K562 (cell line): ENCODE measurements around the gene CERS6. TPM values are rescaled to one million over a fixed set of nuclear protein-coding genes. Genes with fewer than 3 reads are reported as not detected.

Experiments
- ATAC-seq: fragments of 200-7000 bp; cut with Tn5 transposase; 3 replicates; pipeline ENCODE4 v1.9.1; 2020; ENCODE audit warnings: moderate library complexity
- BruUV-seq: library from RNA; stranded (reverse); fragments of 400-500 nt; replicated peaks from 2 replicates; lab custom pipeline; 2021; lab: Mats Ljungman, UMichigan
- CTCF ChIA-PET: fragments of 300-600 bp; formaldehyde crosslinking; extraction: SDS; loops from one replicate; lab custom pipeline; 2021; ENCODE audit warnings: low intra/inter-chr PET ratio; lab: Yijun Ruan, JAX
- POLR2A ChIA-PET: fragments of 300-600, 350-650 bp; sonication (Branson Sonifier 250); formaldehyde crosslinking; extraction: SDS; loops from one replicate; lab custom pipeline; 2021; ENCODE audit warnings: antibody characterized with exemption, inconsistent platforms; lab: Yijun Ruan, JAX
- DNase-seq, 4 experiments: peaks; one replicate each; pipeline versions ENCODE4 v3.0.0 to v3.0.0-alpha.2; 2011 to 2018; ENCODE audit warnings: low spot score in 3 of 4, mixed read lengths in 3 of 4; ENCODE audit errors: extremely low read depth in 1 of 4
- FAIRE-seq: peaks from 2 replicates; lab custom pipeline; 2011; peaks lifted over from hg19 to GRCh38; lab: Jason Lieb, UNC
- H2AFZ ChIP-seq: 2 replicates; pipeline ENCODE4 v1.6.0; 2011; ENCODE audit warnings: low read depth, low read length, control low read depth, inconsistent platforms
- H3K27ac ChIP-seq: fragments of 200-600 bp; 3 replicates; pipeline ENCODE4 v1.8.0; 2011; ENCODE audit warnings: low read depth, mild to moderate bottlenecking, control low read depth, inconsistent platforms, low read length, moderate library complexity, mixed read lengths; ENCODE audit errors: extremely low read depth
- H3K27me3 ChIP-seq, 2 experiments: fragments of 300-600 bp in 1 of 2; 2 replicates in 1 of 2; 3 replicates in 1 of 2; pipeline versions ENCODE4 v1.6.0 to v1.8.0; 2011; ENCODE audit warnings: inconsistent platforms in 2 of 2, low read length in 2 of 2, mild to moderate bottlenecking in 1 of 2, mixed read lengths in 1 of 2, moderate library complexity in 1 of 2; ENCODE audit not compliant: control insufficient read depth in 2 of 2, insufficient read depth in 2 of 2
- H3K36me3 ChIP-seq: fragments of 300-600 bp; 3 replicates; pipeline ENCODE4 v1.8.0; 2011; ENCODE audit warnings: mild to moderate bottlenecking, low read length, inconsistent platforms; ENCODE audit not compliant: control insufficient read depth, insufficient read depth
- H3K4me1 ChIP-seq, 2 experiments: fragments of 200-600 bp in 1 of 2; replicated peaks in 1 of 2; 2 replicates in 1 of 2; 3 replicates in 1 of 2; pipeline versions ENCODE4 v1.5.1 to v1.8.0; 2011; ENCODE audit warnings: inconsistent platforms in 2 of 2, low read length in 2 of 2, mild to moderate bottlenecking in 1 of 2, mixed read lengths in 1 of 2, moderate library complexity in 1 of 2; ENCODE audit not compliant: control insufficient read depth in 2 of 2, insufficient read depth in 2 of 2
- H3K4me2 ChIP-seq: 2 replicates; pipeline ENCODE4 v1.6.1; 2011; ENCODE audit warnings: low read length, control low read depth, inconsistent platforms, mixed read lengths; ENCODE audit not compliant: insufficient read depth
- H3K4me3 ChIP-seq: fragments of 200-600 bp; sonication (generic), shearing (Covaris generic); 2 replicates; pipeline ENCODE4 v1.5.1; 2016; ENCODE audit warnings: control low read depth, inconsistent platforms
- H3K79me2 ChIP-seq: fragments of 200-600 bp; 3 replicates; pipeline ENCODE4 v1.8.0; 2011; ENCODE audit warnings: low read length, inconsistent platforms; ENCODE audit not compliant: control insufficient read depth, insufficient read depth
- H3K9ac ChIP-seq, 2 experiments: 2 replicates each; pipeline versions ENCODE4 v1.6.0 to v1.6.1; 2011; ENCODE audit warnings: low read depth in 2 of 2, low read length in 2 of 2, control low read depth in 1 of 2, inconsistent platforms in 1 of 2, mild to moderate bottlenecking in 1 of 2, mixed read lengths in 1 of 2; ENCODE audit not compliant: insufficient read depth in 1 of 2
- H3K9me1 ChIP-seq: one replicate; pipeline ENCODE4 v1.6.0; 2011; ENCODE audit warnings: inconsistent platforms, mild to moderate bottlenecking, low read length, moderate library complexity; ENCODE audit not compliant: control insufficient read depth, insufficient read depth
- H3K9me3 ChIP-seq: replicated peaks from 2 replicates; pipeline ENCODE4 v1.5.1; 2011; ENCODE audit warnings: low read depth, low read length, inconsistent platforms; ENCODE audit not compliant: control insufficient read depth, insufficient read depth
- H4K20me1 ChIP-seq: replicated peaks from 2 replicates; pipeline ENCODE4 v1.6.1; 2011; ENCODE audit warnings: low read length, inconsistent platforms, mixed read lengths; ENCODE audit not compliant: control insufficient read depth, insufficient read depth
- C11orf30 ChIP-seq: fragments of 450-650 bp; IDR thresholded peaks from 2 replicates; pipeline ENCODE4 v1.6.1; 2016; ENCODE audit warnings: low read depth, mild to moderate bottlenecking
- FOXM1 ChIP-seq, 2 experiments: fragments of 450-650 bp in 1 of 2; sonication (generic) in 1 of 2; formaldehyde crosslinking in 1 of 2; IDR thresholded peaks; 2 replicates each; pipeline versions ENCODE4 v1.6.1 to v1.9.0; 2017 to 2022; ENCODE audit warnings: low read depth in 2 of 2, mild to moderate bottlenecking in 2 of 2, missing genetic modification reagents in 1 of 2, moderate library complexity in 1 of 2
- GTF2A2 ChIP-seq: IDR thresholded peaks from 2 replicates; pipeline ENCODE4 v1.6.1; 2016; ENCODE audit warnings: mild to moderate bottlenecking, missing genetic modification characterization, missing compliant biosample characterization
- MTF1 ChIP-seq: fragments of 250-450 bp; sonication (Bioruptor Pico); IDR thresholded peaks from 2 replicates; pipeline ENCODE4 v1.9.0; 2021; ENCODE audit warnings: moderate library complexity, mild to moderate bottlenecking, inconsistent platforms, borderline replicate concordance
- NELFE ChIP-seq: IDR thresholded peaks from 2 replicates; pipeline ENCODE4 v1.6.1; 2011; ENCODE audit warnings: mild to moderate bottlenecking; ENCODE audit not compliant: insufficient read depth, insufficient read length
- NFRKB ChIP-seq: fragments of 450-650 bp; IDR thresholded peaks from 2 replicates; pipeline ENCODE4 v1.6.1; 2016; ENCODE audit warnings: low read depth
- RB1 ChIP-seq: fragments of 450-650 bp; IDR thresholded peaks from 2 replicates; pipeline ENCODE4 v1.6.1; 2017; ENCODE audit warnings: low read depth, mild to moderate bottlenecking
- RFX7 ChIP-seq: fragments of 250-450 bp; sonication (Bioruptor Pico); IDR thresholded peaks from 2 replicates; pipeline ENCODE4 v1.5.1; 2021; ENCODE audit warnings: mild to moderate bottlenecking
- TAL1 ChIP-seq: fragments of 450-650 bp; IDR thresholded peaks from 2 replicates; pipeline ENCODE4 v1.6.1; 2016; ENCODE audit warnings: mild to moderate bottlenecking
- ZNF695 ChIP-seq: fragments of 450-650 bp; formaldehyde crosslinking; IDR thresholded peaks from 2 replicates; pipeline ENCODE4 v1.4.0; 2020; ENCODE audit warnings: mild to moderate bottlenecking, moderate library complexity
- ZSCAN32 ChIP-seq: fragments of 450-650 bp; formaldehyde crosslinking; IDR thresholded peaks from 2 replicates; pipeline ENCODE4 v1.4.0; 2020; ENCODE audit warnings: mild to moderate bottlenecking, moderate library complexity
- WGBS: fragments of 100-300 bp; shearing (Covaris generic); methylation state at CpG from one replicate; pipeline ENCODE4 v1.1.6; 2016; ENCODE audit warnings: low coverage, mixed read lengths; ENCODE audit not compliant: insufficient coverage; ENCODE audit errors: missing lambda C conversion rate; 5-methylcytosine and 5-hydroxymethylcytosine counted together
- in situ Hi-C: fragments of 300-500 bp; cut with MboI; formaldehyde crosslinking; loops from 4 replicates; pipeline ENCODE4 v1.15.0; 2018; ENCODE audit warnings: inconsistent platforms, mixed read lengths
- intact Hi-C: fragments of 100-400 bp; cut with micrococcal nuclease; formaldehyde crosslinking; loops from 2 replicates; pipeline ENCODE4 v1.14.2; 2022
- polyA plus RNA-seq, 8 experiments: library from polyadenylated mRNA; depleted of rRNA in 4 of 8; stranded (reverse) in 5 of 8; unstranded in 3 of 8; fragments of >200 nt; fragmentation: Nextera tagmentation in 2 of 8; fragmentation: Illumina TruSeq in 1 of 8; extraction: Ambion mirVana in 2 of 8; extraction: Trizol in 1 of 8; gene quantifications; 2 replicates each; pipeline versions ENCODE4 v1.2.1 to v1.2.3, GENCODE V29; 2011 to 2014; ENCODE audit warnings: inconsistent platforms in 1 of 8, missing spikeins in 1 of 8
- total RNA-seq, 7 experiments: library from RNA; depleted of rRNA in 6 of 7; stranded (reverse); fragments of >200 nt in 6 of 7; fragmentation: Illumina TruSeq in 2 of 7; extraction: Trizol in 2 of 7; gene quantifications; 2 replicates each; pipeline versions ENCODE4 v1.2.1 to v1.2.3, GENCODE V29; 2011 to 2021; ENCODE audit warnings: low replicate concordance in 1 of 7
- TF ChIP-seq, protein P1 (sequence below), 2 experiments: fragments of 450-650 bp; IDR thresholded peaks; 2 replicates each; pipeline ENCODE4 v1.6.1; 2016
- TF ChIP-seq, protein P2 (sequence below): fragments of 450-650 bp; formaldehyde crosslinking; IDR thresholded peaks from 2 replicates; pipeline ENCODE4 v1.4.0; 2020; ENCODE audit warnings: mild to moderate bottlenecking, moderate library complexity
- TF ChIP-seq, protein P3 (sequence below): sonication (generic); formaldehyde crosslinking; IDR thresholded peaks from 2 replicates; pipeline ENCODE4 v1.8.0; 2022; ENCODE audit warnings: mild to moderate bottlenecking, missing genetic modification reagents

The CERS6 gene
- total and polyA plus RNA-seq, 9 of the 15 experiments (the other 6 are each of a cell fraction or from before 2014, with no cell fraction given), result 1.6 to 13.6 (median 11.4) TPM

DNA sequence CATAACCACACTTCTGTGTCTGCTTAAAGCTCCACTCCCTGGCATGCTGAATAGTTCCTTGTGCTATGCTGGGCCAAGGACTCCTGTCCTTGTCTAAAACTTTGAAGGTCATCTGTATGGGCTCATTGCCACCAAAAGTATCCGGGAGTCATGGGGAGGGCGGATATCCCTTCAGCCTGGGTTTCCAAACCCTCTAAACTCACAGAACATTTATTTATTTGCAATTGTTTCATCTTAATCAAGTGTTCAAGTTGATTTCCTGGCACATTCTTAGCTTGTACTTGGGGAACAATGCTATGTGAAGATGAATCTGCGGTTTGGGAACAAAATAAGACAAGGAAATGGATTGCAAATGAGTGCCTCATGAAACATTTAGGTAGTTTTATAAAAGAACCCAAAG lies 348.1 kb downstream of the CERS6 start:
- H3K4me1 ChIP-seq, result peaks cover 13 to 77% of the 10 kb centered on the region in 2 experiments; a peak in 4 of 5 replicates
- peak overlapping the region; percentile 75 to 87; a peak in 3 of 4 replicates for H3K9ac ChIP-seq
- peak overlapping the region; percentile 69 for H2AFZ ChIP-seq
- H4K20me1 ChIP-seq, result no peaks in the 10 kb centered on the region
- H3K4me3 ChIP-seq, result peak overlapping the region; percentile 38
- peaks cover 4% of the 10 kb centered on the region for H3K36me3 ChIP-seq
- WGBS, result 17% methylated on average over 3 of the region's 3 CpGs
- ChIA-PET POLR2A (interaction anchor here (0.5 to 7.3 kb wide), 3 partner anchors 12 to 526 kb away, joined by 3 to 81 read pairs (median 4); no protein-coding TSS in a partner anchor), CTCF (no interaction called here)
- DNase-seq, result peak in 2 of 4 experiments; percentile 37 to 62
- peak overlapping the region; percentile 89 for H3K27ac ChIP-seq
- peak overlapping the region; percentile 85 for H3K4me2 ChIP-seq
- H3K79me2 ChIP-seq, result peaks cover 61% of the 10 kb centered on the region
- H3K27me3 ChIP-seq, result no peaks in the 10 kb centered on the region
- no peaks in the 10 kb centered on the region for H3K9me1 ChIP-seq
- FAIRE-seq, result peak; percentile 15
- in situ Hi-C loops, result no loop called here
- no peaks in the 10 kb centered on the region for H3K9me3 ChIP-seq
- BruUV-seq, result no TSS peak
- intact Hi-C loops, result loop anchor here (10.0 kb wide), 1 partner anchor 859 kb away; no protein-coding TSS in a partner anchor
- ATAC-seq, result peak; percentile 11
- TF ChIP-seq NELFE (no peak), ZSCAN32 (CRISPR knock-in tag) (no peak), GTF2A2 (tag) (no peak), RB1 (no peak), ZNF695 (0 out of 2 replicates have a peak, but pooled peaks have one; percentile 61), RFX7 (CRISPR knock-in tag) (no peak), C11orf30 (no peak), NFRKB (0 out of 2 replicates have a peak, but pooled peaks have one; percentile 29), FOXM1 (IDR thresholded peaks at IDR 0.05; ENCODE audit: low read depth) (no peak), FOXM1 (CRISPR knock-in tag; IDR thresholded peaks at IDR 0.05; ENCODE audit: low read depth) (no peak), TAL1 (no peak), MTF1 (CRISPR knock-in tag) (peak; percentile 9; the same call in 1 of the 2 replicates)
- TF ChIP-seq, protein P1, sequence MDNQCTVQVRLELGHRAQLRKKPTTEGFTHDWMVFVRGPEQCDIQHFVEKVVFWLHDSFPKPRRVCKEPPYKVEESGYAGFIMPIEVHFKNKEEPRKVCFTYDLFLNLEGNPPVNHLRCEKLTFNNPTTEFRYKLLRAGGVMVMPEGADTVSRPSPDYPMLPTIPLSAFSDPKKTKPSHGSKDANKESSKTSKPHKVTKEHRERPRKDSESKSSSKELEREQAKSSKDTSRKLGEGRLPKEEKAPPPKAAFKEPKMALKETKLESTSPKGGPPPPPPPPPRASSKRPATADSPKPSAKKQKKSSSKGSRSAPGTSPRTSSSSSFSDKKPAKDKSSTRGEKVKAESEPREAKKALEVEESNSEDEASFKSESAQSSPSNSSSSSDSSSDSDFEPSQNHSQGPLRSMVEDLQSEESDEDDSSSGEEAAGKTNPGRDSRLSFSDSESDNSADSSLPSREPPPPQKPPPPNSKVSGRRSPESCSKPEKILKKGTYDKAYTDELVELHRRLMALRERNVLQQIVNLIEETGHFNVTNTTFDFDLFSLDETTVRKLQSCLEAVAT (IDR thresholded peaks at IDR 0.05), result no peak
- TF ChIP-seq, protein P2, sequence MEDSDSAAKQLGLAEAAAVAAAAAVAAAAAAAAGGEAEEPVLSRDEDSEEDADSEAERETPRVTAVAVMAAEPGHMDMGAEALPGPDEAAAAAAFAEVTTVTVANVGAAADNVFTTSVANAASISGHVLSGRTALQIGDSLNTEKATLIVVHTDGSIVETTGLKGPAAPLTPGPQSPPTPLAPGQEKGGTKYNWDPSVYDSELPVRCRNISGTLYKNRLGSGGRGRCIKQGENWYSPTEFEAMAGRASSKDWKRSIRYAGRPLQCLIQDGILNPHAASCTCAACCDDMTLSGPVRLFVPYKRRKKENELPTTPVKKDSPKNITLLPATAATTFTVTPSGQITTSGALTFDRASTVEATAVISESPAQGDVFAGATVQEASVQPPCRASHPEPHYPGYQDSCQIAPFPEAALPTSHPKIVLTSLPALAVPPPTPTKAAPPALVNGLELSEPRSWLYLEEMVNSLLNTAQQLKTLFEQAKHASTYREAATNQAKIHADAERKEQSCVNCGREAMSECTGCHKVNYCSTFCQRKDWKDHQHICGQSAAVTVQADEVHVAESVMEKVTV (CRISPR knock-in tag), result 0 out of 2 replicates have a peak, but pooled peaks have one; percentile 18
- TF ChIP-seq, protein P3, sequence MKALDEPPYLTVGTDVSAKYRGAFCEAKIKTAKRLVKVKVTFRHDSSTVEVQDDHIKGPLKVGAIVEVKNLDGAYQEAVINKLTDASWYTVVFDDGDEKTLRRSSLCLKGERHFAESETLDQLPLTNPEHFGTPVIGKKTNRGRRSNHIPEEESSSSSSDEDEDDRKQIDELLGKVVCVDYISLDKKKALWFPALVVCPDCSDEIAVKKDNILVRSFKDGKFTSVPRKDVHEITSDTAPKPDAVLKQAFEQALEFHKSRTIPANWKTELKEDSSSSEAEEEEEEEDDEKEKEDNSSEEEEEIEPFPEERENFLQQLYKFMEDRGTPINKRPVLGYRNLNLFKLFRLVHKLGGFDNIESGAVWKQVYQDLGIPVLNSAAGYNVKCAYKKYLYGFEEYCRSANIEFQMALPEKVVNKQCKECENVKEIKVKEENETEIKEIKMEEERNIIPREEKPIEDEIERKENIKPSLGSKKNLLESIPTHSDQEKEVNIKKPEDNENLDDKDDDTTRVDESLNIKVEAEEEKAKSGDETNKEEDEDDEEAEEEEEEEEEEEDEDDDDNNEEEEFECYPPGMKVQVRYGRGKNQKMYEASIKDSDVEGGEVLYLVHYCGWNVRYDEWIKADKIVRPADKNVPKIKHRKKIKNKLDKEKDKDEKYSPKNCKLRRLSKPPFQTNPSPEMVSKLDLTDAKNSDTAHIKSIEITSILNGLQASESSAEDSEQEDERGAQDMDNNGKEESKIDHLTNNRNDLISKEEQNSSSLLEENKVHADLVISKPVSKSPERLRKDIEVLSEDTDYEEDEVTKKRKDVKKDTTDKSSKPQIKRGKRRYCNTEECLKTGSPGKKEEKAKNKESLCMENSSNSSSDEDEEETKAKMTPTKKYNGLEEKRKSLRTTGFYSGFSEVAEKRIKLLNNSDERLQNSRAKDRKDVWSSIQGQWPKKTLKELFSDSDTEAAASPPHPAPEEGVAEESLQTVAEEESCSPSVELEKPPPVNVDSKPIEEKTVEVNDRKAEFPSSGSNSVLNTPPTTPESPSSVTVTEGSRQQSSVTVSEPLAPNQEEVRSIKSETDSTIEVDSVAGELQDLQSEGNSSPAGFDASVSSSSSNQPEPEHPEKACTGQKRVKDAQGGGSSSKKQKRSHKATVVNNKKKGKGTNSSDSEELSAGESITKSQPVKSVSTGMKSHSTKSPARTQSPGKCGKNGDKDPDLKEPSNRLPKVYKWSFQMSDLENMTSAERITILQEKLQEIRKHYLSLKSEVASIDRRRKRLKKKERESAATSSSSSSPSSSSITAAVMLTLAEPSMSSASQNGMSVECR, result no peak
